ENCODE measurements around the gene PARVB.

The PARVB gene, protein sequence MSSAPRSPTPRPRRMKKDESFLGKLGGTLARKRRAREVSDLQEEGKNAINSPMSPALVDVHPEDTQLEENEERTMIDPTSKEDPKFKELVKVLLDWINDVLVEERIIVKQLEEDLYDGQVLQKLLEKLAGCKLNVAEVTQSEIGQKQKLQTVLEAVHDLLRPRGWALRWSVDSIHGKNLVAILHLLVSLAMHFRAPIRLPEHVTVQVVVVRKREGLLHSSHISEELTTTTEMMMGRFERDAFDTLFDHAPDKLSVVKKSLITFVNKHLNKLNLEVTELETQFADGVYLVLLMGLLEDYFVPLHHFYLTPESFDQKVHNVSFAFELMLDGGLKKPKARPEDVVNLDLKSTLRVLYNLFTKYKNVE

DNA sequence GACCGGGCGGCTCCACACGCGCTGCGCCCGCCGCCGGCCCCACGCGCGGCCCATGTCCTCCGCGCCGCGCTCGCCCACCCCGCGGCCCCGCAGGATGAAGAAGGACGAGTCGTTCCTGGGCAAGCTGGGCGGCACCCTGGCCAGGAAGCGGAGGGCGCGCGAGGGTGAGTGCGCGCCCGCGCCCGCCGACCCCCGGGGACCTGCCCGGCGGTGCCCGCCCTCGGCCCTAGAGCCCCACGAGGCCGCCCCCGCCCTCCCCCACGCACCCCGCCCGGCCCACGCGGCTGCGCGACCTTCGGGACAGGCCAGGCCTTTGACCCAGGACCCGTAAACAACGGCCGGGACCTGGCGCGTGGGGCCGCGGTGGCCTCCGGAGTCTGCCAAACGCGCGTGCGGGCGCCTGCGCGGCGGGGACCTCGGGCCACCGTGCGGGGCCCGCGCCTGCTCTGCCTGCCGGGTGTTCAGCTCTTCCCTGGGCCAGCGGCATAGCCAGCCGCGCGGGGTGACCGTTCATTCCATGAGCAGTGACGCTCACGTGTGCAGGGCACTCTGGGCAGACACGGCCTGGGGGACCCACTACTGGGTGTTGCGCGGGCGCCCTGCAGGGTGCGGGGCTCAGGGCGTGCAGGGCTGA lies at the start of gene PARVB:
TSS of gene PARVB (plus strand) at position 15 of the 634 bp plus-strand sequence. CDS start at position 53, 38 bp downstream.
- DNase-seq (ENCODE audit: low read depth in 2 of 2): no peak

DNA sequence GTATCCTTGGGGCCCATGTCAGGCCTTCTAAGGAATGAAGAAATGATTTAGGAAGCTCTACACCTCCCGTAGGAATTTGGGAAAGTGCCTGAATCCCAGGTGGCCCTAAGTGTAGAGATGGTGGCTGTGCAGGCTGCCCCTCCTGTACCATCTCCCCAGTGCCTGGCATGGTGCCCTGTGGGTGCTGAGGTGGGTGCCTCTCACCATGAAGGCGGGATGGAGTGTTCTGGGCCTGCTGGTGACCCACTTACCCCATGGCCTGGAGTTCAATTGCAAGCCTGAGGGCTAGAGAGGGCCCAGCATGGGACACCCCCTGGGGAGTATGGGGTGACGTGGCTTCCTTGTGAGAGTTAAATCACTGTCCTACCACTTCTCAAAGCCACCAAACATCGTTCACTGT lies 49.1 kb upstream of the PARVB start:
- no peak for DNase-seq (ENCODE audit: low read depth in 2 of 2)

DNA sequence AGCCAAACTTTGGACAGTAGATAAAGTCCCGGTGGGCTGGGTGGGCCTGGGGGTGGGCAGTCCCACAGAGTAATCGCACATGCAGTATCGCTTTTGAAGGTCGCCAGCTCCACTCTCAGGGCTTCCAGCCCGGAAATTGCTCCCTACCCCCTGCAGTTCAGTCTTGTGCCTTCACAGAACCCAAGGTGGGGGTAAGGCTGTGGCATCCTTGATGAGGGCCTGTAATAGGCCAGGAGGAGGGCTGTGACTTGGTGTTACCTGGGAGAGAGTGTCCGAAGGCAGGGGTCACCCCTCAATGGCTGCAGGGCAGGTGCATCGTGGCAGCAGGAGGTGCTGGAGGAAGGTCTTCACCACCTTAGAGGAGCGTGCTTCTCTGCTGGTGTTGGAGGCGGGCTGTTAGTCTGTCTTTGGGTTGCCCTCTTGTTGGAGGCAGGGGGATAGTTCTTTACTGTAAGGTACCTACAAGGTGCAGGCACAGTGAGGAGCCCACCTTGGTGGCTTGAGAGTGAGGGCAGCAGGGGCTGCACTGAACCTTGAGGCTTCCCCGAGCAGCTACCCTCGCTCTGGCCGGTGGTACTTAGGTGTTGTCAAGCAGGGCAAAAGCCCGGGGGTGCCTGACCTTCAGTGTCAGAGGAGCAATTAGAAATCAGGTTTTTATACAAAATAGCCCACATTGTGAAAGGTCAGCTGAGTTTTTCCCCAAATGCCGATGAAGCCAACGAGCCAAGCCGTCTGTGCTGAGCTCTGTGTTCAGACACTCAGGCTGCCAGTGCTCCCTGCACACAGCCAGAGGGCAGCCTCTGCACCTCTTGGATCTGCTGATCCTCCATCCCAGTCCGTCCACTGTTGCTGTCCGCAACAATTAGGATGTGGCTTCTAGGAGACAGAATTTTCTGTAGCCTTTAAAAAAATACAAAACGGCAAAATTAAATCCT lies 47.0 kb upstream of the PARVB start:
- no peak for DNase-seq (ENCODE audit: low read depth in 2 of 2)

DNA sequence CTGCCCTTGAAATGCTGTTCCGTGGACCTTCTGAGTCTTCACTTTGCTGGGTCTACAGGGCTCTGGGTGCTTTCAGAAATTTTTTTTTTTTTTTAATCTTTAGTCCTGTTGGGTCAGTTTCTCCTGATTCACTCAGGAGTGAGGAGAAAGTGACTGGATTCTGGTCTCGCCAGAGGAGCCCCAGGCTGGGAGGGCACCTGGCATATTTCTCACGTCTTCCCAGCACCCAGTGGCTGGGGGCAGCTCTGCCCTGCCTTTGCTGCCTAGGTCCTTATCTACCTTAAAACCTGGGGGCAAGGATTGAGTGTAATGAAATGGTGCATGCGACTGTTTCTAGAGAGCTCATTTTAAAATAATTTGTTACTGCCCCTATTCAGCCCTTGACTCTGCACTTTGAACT lies 45.5 kb upstream of the PARVB start:
- no peak for DNase-seq (ENCODE audit: low read depth in 2 of 2)

DNA sequence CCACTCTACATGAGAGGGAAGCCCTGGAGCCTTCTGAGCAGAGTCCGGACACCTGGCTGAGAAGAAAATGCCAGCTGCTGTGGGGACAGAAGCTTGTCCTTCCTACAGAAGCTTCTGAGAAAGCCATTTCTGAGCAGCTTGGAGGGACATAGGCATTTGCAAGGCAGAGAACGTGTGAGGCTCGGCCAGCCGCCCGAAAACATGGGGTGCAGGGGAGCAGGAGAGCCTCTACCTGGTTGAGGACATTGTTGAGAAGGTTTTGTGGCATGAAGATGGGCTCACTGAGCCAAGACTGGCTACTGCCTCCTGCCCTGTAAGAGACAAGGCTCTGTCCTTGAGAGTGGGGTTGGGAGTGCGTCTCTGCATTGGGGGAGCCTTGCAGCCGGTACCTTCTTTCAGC lies 43.5 kb upstream of the PARVB start:
- no peak for DNase-seq (ENCODE audit: low read depth in 2 of 2)

DNA sequence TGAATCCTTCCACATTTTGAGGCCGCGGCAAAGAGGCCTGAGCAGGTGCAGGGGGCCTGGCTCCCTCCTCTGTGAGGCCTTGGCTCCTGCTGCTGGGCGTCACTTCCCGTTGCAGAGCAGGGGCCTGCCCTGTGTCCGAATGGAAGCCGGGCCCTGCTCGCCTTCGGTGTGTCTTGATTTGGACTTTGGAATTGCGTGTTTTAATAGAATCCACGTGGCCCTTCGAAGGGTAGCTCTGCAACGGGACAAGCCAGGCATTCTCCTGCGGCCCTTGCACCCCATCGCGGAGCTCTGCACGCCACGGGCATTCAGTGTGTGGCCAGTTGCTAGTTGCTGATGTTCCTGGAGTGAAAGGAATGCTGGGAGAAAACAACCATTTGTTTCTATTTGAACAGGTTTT lies 43.1 kb upstream of the PARVB start:
- DNase-seq (ENCODE audit: low read depth in 2 of 2): no peak

DNA sequence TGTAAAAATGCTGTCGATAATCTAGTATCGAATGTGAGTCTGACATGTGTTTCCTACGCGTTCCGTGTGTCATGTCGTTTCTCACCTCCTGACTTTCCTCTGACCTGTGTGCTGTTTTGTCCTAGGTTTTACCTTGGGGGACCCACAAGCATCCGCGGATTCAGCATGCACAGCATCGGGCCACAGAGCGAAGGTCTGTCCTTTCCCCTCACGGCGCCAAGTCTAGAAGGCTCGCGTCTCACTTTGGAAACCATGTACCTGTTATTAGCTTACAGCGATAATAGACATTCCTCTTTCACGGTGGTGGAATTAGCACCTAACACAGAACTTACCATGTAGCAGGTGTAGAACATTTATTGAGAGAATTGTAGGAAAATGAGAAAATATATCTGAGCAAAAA lies 40.3 kb upstream of the PARVB start:
- no peak for DNase-seq (ENCODE audit: low read depth in 2 of 2)

DNA sequence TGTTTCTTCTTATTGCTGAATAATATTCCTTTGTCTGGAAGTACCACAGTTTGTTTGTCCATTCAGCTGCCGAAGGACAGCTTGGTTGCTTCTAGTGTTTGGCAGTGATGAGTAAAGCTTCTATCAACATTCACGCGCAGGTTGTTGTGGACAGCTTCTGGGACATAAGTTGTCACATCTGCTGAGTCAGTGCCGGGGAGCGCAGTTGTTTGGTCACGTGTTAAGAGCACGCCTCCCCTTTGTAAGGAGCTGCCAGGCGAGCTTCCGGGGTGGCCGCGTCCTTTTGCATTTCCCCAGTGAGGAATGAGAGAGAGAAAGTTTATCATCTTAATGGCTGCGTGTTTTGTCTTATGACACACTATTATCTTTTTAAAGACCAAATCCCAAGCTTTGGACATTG lies 38.6 kb upstream of the PARVB start:
- no peak for DNase-seq (ENCODE audit: low read depth in 2 of 2)

DNA sequence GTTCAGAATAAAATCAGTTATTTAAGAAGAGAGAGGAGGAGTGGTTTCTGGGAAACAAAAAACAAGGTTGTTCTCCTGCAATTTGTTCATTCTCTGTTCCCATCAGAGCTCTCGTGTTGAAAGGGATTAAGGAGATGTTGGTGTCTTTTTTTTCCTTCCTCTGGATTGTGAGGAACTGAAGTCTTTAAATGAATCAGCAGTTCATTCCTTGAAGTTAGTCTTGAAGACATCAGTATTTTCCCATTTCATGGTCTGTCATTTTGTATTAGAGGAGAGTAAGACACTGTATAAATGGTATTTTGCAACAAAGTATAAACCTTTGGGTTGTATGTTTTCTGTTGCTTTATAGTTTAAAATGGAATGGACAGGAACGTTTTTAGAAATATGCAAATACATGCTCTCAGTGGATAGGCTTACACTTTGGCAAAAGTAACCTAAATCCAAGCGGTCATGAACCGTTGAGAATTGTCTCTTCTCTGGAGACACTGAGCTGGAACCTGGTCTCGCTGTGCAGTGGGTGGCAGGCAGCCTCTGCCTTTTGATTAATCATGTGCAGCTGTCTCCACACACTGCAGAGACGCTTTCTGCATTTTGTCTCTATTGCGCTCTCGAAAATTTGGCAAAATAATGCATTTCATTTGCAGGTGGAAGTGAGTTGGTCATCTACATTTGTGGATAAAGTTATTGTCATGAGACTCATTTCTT lies 35.8 kb upstream of the PARVB start:
- no peak for DNase-seq (ENCODE audit: low read depth in 2 of 2)

DNA sequence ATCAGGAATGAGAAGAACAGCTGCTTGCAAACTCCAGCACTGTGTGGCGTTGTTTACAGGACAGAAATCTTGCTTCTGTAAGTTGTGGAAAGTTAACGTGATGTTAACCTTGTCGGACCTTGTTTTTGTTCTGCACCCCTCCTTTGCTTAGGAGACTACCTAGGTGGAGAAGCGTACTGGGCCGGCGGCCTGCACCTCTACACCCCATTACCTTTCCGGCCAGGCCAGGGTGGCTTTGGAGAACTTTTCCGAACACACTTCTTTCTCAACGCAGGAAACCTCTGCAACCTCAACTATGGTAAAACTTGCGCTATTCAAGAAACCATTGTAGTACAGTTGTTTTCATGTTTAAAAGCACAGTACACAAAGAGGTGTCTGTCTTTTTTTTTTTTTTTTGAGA lies 35.1 kb upstream of the PARVB start:
- DNase-seq (ENCODE audit: low read depth in 2 of 2): no peak

DNA sequence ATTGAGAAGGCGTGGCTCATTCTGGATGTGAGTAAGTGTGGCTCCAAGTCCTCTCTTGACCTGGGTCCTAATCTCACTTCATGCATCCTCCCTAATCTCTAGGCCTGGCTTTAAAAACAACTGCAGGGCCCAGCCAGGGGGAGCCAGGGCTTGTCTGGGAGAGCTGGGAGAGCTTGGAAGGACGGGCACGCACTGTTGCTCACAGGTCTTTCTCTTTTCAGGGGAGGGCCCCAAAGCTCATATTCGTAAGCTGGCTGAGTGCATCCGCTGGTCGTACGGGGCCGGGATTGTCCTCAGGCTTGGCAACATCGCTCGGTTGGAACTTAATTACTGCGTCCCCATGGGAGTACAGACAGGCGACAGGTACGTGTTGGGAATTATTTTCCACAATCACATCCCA lies 34.1 kb upstream of the PARVB start:
- no peak for DNase-seq (ENCODE audit: low read depth in 2 of 2)

DNA sequence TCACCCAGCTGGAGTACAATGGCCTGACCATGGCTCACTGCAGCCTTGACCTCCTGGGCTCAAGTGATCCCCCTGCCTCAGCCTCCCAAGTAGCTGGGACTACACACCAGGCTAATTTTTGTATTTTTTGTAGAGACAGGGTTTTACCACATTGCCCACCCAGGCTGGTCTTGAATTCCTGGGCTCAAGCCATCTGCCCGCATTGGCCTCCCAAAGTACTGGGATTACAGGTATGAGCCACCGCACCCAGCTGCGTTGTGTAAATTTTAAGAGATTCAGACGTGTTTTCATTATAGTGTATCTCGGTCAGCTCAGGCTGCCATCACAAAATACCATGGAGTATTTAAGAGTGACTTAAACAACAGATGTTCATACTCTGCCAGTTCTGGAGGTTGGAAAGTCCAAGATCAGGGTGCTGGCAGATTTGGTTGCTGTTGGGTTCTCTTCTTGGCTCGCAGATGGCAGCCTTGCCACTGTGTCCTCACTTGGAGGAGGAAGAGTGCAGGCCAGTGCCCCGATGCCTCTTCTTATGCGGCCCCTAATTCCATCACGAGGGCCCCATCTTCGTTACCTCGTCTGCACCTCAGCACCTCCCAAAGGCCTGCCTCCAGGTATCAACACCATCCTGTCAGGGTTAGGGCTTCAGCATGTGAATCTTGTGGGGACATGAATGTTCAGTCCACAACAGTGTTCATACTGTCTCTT lies 32.6 kb upstream of the PARVB start:
- no peak for DNase-seq (ENCODE audit: low read depth in 2 of 2)

DNA sequence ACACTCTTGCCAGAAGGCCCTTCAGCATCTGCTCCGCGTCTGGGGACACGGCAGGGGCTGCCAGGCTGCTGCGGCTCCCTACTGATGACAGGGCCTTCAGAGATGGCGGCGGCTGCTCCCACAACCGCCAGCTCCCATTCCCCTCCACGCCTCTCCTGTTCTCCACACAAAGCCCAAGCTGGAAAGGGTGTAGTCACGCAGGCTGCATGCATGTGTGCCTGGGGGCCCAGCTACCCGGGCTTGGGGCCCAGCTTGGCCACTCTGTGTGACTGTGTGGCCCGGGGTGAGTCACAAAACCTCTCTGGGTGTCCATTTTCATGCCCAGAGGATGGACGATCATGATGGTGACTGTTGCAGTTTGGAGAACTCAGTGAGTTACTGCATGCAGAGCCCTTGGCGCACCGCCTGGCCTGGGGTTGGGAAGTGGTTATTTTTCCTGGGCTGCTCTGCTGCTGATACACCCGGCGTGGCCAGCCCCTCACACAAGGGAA lies 31.7 kb upstream of the PARVB start:
- no peak for DNase-seq (ENCODE audit: low read depth in 2 of 2)

DNA sequence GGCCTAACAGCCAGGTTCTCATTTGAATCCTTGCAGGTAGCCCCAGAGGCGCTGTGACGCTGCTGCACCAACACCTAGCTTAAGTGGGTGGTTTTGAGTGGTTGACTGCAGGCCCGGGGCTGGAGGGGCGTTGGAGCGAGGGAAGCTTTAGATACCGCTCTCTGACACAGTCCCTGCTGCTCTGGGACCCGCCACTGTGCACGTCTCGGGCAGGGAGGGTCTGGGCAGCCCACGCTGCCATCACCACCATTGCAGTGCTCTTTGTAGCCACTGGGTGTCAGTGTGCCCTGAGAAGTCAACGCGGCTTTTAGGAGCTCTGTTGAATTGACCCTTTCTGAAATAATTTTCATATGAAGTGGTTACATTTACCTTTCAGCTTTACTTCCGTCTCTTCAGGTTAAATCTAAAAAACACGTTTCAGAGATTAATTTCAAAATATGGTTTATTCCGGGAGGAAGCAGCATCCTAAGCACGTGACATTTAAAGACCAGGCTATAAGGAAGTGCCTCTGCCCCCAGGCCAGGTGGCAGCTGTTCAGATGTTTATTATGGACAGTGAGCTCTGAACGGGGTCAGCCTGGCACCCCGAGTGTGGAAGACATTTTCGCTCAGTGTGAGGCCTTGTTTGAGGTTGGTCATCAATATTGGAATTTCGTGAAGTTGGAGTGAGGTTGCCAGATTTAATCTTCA lies 30.9 kb upstream of the PARVB start:
- peak; percentile 9 to 10 for DNase-seq (ENCODE audit: low read depth in 2 of 2)

DNA sequence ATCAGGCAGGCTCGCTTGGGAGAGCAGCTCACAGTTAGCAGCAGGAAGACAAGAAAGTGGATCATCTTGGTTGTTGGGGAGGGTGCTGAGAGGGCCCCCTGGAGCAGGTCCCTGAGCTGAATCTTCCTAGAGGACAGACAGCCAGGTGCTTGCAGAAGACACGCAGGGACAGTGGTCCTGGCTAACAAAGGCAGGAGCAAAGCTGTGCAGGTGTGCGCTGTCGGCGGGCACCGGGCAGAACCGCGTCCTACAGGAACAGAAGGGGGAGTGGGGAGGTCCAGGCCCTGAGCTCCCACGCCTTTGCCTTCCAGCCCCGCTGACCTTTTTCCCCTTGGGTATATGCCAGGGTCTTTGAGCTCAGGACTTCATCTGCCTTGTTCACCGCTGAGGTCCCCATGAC lies 30.1 kb upstream of the PARVB start:
- DNase-seq (ENCODE audit: low read depth in 2 of 2): no peak

DNA sequence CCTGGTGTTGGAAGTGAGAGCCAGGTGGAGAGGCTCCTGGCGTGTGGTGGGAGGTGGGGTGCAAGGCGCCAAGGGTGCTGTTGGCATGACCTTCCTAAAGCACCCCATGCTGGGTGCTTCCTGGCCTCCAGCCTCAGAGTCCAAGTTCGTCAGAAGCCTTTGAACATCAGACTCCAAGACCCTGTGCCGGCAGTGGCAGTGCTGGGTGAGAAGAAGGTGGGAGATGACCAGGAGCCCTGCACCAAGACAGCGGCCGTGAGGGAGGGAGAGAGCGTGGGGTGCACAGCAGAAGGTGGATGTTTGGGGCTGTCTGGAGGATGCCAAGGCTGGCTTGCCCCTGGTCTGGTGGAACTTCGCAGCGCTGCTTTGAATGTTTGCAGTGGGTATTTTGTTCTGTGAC lies 29.7 kb upstream of the PARVB start:
- DNase-seq (ENCODE audit: low read depth in 2 of 2): no peak

DNA sequence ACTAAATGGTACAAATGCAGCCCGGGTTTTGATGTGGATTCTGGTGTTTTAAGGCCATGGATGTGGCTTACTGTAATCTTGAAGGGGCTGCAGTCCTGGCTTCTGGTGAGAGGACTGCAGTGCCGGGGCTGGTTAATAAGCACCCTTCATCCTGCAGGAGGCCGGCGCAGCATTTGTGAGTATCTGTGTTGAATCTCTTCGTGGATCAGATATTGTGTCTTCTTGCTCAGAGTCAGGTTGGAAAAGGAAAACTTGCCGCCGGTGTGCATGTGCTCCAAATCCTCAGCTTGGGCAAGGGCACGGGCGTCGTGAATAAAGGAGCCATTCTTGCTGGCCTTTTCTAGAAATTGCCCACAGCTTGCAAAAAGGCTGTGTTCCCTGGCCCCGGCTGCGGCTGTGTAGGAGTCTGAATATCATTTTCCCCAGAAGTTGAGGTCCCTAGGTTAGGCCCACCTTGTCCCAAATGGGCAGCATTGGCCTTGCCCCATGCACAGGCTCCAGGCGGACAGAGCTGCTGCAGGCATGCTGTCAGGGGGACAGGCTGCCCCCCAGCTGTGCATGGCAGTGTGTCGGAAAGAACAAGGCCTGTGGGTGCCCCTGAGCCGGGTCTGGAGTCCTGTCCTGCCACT lies 28.9 kb upstream of the PARVB start:
- DNase-seq (ENCODE audit: low read depth in 2 of 2): no peak

DNA sequence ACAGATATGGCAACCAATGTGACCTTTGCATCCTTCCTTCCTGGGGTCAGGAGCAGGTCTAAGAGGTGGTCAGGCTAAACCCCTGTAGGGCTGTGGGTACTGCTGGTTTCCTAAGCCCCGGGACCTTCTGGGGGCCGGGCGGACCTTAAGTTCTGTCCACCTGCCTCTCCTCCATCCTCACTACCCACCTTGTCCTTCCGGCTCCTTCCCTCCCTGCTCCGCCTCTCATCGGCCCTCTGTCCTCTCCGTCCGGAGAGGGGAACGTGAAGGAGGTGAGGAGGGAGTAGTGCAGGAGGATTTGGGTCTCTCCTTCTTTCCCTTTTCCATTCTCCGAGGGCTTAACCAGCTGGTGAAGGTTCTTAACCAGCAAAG lies 28.3 kb upstream of the PARVB start:
- no peak for DNase-seq (ENCODE audit: low read depth in 2 of 2)

DNA sequence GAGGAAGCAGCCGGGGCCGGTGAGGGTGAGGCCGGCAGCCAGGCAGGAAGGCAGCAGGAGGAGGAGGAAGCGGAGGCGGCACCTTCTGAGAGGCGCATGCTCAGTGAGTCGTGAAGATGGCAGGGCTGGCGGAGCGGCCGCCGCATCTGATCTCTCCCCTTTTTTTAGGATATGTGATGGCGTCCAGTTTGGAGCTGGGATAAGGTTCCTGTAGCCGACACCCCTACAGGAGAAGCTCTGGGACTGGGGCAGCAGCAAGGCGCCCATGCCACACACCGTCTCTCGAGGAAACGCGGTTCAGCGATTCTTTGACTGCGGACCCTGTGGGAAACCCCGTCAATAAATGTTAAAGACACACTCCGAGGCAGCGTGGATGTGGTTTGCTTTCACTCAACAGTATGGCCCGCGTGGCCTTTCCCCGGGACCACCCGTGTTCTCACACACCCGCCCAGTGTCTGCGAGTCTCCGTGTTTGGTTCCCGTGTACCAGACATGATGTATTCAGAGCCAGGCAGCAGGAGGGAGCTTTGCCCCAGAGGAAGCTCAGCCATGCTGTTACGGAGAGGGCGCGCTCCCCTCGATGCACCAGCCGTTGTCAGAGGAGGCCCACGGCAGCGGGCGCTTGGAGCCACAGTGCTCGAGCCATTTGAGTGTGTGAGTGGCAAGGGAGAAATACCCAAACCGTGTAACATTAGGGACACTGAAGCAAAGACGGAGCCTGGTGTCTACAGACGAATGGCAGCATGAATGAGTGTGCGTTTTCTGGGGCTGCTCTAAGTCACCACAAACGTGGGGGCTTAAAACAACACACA lies 27.7 kb upstream of the PARVB start:
- no peak for DNase-seq (ENCODE audit: low read depth in 2 of 2)

Measured in fibroblast of skin of left biceps (primary cell).